ENCODE data around the gene GTF3C5.

DNA sequence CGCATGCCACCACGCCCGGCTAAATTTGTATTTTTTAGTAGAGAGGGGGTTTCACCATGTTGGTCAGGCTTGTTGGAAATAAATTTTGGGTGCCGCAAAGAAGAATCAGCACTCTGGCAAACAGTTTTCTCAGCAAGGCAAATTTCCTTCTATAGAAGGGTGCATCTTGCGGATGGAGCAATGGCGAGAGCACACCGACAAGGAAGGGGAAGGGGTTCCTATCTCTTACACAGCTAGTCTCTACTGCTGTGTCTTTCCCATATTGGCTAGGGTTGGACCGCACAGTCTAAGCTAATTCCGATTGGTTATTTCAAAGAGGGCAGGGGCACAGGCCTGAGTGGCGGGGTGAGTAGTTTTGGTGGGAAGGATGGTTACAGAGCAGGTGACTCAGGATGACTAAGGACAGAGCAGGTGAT, 707 bp downstream of the GTF3C5 start:
- TF ChIP-seq, protein P1, sequence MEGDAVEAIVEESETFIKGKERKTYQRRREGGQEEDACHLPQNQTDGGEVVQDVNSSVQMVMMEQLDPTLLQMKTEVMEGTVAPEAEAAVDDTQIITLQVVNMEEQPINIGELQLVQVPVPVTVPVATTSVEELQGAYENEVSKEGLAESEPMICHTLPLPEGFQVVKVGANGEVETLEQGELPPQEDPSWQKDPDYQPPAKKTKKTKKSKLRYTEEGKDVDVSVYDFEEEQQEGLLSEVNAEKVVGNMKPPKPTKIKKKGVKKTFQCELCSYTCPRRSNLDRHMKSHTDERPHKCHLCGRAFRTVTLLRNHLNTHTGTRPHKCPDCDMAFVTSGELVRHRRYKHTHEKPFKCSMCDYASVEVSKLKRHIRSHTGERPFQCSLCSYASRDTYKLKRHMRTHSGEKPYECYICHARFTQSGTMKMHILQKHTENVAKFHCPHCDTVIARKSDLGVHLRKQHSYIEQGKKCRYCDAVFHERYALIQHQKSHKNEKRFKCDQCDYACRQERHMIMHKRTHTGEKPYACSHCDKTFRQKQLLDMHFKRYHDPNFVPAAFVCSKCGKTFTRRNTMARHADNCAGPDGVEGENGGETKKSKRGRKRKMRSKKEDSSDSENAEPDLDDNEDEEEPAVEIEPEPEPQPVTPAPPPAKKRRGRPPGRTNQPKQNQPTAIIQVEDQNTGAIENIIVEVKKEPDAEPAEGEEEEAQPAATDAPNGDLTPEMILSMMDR (IDR thresholded peaks at IDR 0.05; ENCODE audit: poor library complexity) = no peak
- no peak for TF ChIP-seq EZH2phosphoT487 (IDR thresholded peaks at IDR 0.05; ENCODE audit: low read depth, severe bottlenecking, unreplicated experiment)
- TF ChIP-seq EZH2 (IDR thresholded peaks at IDR 0.05; ENCODE audit: borderline replicate concordance) = no peak

Data from hepatocyte (in vitro differentiated cells).